GM19025 (cell line): ENCODE results near the gene VEGFB.
A peak's percentile ranks its signal among the peaks of the same experiment; 100 is the strongest.

Source experiments
- ATAC-seq: cut with Tn5 transposase; IDR thresholded peaks from one replicate; pipeline ENCODE4 v1.9.1; 2021; ENCODE audit warnings: mild to moderate bottlenecking, low read depth, moderate library complexity; ENCODE audit not compliant: unreplicated experiment

VEGFB gene

GRCh38 chr11:64210301-64211020 is 23.9 kb upstream of the VEGFB start:
- no peak for ATAC-seq

- ATAC-seq = no peak
Observed at GRCh38 chr11:64211181-64211872, 23.1 kb upstream of the VEGFB start.

GRCh38 chr11:64216879-64217278 is 17.5 kb upstream of the VEGFB start:
- no peak for ATAC-seq

- ATAC-seq = no peak
Observed at GRCh38 chr11:64218628-64219353, 15.6 kb upstream of the VEGFB start.

GRCh38 chr11:64219354-64219684 is 15.1 kb upstream of the VEGFB start:
- ATAC-seq = no peak

GRCh38 chr11:64219755-64220154 is 14.6 kb upstream of the VEGFB start:
- ATAC-seq = no peak

GRCh38 chr11:64220271-64220670 is 14.1 kb upstream of the VEGFB start:
- no peak for ATAC-seq

- no peak for ATAC-seq
Observed at GRCh38 chr11:64220798-64221197, 13.6 kb upstream of the VEGFB start.

GRCh38 chr11:64222651-64223000 is 11.8 kb upstream of the VEGFB start:
- ATAC-seq = no peak

- ATAC-seq = no peak
Observed at GRCh38 chr11:64223001-64223651, 11.3 kb upstream of the VEGFB start.

- no peak for ATAC-seq
Observed at GRCh38 chr11:64224151-64224890, 10.1 kb upstream of the VEGFB start.

- ATAC-seq = no peak
Observed at GRCh38 chr11:64224891-64225607, 9.3 kb upstream of the VEGFB start.

GRCh38 chr11:64225608-64226506 is 8.5 kb upstream of the VEGFB start, which contains the start of the genes NUDT22 and TRPT1:
TSS of gene NUDT22 (plus strand) at chr11:64226274. CDS start at chr11:64226653, 379 bp downstream.
TSS of gene TRPT1 (minus strand) at chr11:64226186. CDS start at chr11:64225860, 326 bp downstream.
- ATAC-seq = peak; percentile 42

- peak; percentile 19 for ATAC-seq
Observed at GRCh38 chr11:64226507-64227051, 7.8 kb upstream of the VEGFB start.

- no peak for ATAC-seq
Observed at GRCh38 chr11:64227405-64227956, 6.9 kb upstream of the VEGFB start.

- no peak for ATAC-seq
Observed at GRCh38 chr11:64229090-64229743, 5.2 kb upstream of the VEGFB start.

GRCh38 chr11:64229744-64230170 is 4.6 kb upstream of the VEGFB start:
- no peak for ATAC-seq
